HCT116 (cell line): ENCODE results near the gene OR2A7. TPM values are rescaled to one million over a fixed set of nuclear protein-coding genes. Genes with fewer than 3 reads are reported as not detected.

Experiments
- total RNA-seq: library from RNA; stranded (reverse); gene quantifications from one replicate; pipeline ENCODE4 v1.2.1, GENCODE V29; 2021; ENCODE audit not compliant: unreplicated experiment

The OR2A7 gene
- total RNA-seq, 1 experiment from 2014 or later: 8.1 TPM

Other genes starting within 250 kb of the OR2A7 start
- gene OR2A5, start 215.8 kb downstream of the OR2A7 start, total RNA-seq: not detected
- gene OR2A25, start 195.0 kb downstream of the OR2A7 start, total RNA-seq: not detected
- not detected for gene OR2A12, start 178.5 kb downstream of the OR2A7 start, total RNA-seq
- not detected for gene OR2A2, start 155.2 kb downstream of the OR2A7 start, total RNA-seq
- gene OR2A14, start 141.6 kb downstream of the OR2A7 start, total RNA-seq: not detected
- 6.0 TPM for gene CTAGE4, start 81.3 kb downstream of the OR2A7 start, total RNA-seq
- gene ARHGEF35, start 69.0 kb downstream of the OR2A7 start, total RNA-seq: 17.4 TPM
- not detected for gene OR2A42, start 25.2 kb downstream of the OR2A7 start, total RNA-seq
- gene CTAGE8, start 4.5 kb upstream of the OR2A7 start, total RNA-seq: 6.1 TPM
- gene OR2A1, start 47.6 kb upstream of the OR2A7 start, total RNA-seq: not detected
- 44.2 TPM for gene ARHGEF5, start 90.6 kb upstream of the OR2A7 start, total RNA-seq
- gene NOBOX, start 138.9 kb upstream of the OR2A7 start, total RNA-seq: not detected